IPS DF 6.9 (cell line): Measurements from ENCODE around the gene KRT33B.

Source experiments
- DNase-seq: peaks from one replicate; pipeline ENCODE4 v3.0.0-alpha.2; 2013; ENCODE audit warnings: low read depth, low spot score
- H3K27ac ChIP-seq: one replicate; pipeline ENCODE4 v1.5.1; 2013; ENCODE audit warnings: low read length, control low read depth
- H3K27me3 ChIP-seq: 2 replicates; pipeline ENCODE4 v1.6.1; 2013; ENCODE audit warnings: mild to moderate bottlenecking, low read length; ENCODE audit not compliant: control insufficient read depth, insufficient read depth
- H3K36me3 ChIP-seq: 2 replicates; pipeline ENCODE4 v1.6.1; 2013; ENCODE audit warnings: low read length; ENCODE audit not compliant: control insufficient read depth, insufficient read depth
- H3K4me1 ChIP-seq: 2 replicates; pipeline ENCODE4 v1.6.1; 2013; ENCODE audit warnings: low read length; ENCODE audit not compliant: control insufficient read depth, insufficient read depth
- H3K4me3 ChIP-seq: 2 replicates; pipeline ENCODE4 v1.5.1; 2013; ENCODE audit warnings: mild to moderate bottlenecking, low read length
- H3K9me3 ChIP-seq: 2 replicates; pipeline ENCODE4 v1.6.1; 2013; ENCODE audit warnings: low read length, inconsistent platforms; ENCODE audit not compliant: control insufficient read depth, insufficient read depth
- WGBS: extraction: QIAGEN DNeasy Blood & Tissue Kit; methylation state at CpG from one replicate; pipeline ENCODE4 v1.1.7; 2013; ENCODE audit warnings: mixed read lengths, missing lambda C conversion rate; ENCODE audit not compliant: insufficient read length, insufficient coverage; 5-methylcytosine and 5-hydroxymethylcytosine counted together

The KRT33B gene

GRCh38 chr17:41369713-41370112 is at the start of gene KRT33B:
Gene KRT33B, minus strand, starts transcription at chr17:41369813. Its CDS starts 63 bp downstream, at chr17:41369750.
- Histone ChIP-seq H3K27ac (no peak within 1 kb of the TSS), H3K27me3 (no peaks in the 10 kb centered on the region), H3K4me3 (no peak within 1 kb of the TSS), H3K9me3 (no peaks in the 10 kb centered on the region), H3K36me3 (no peaks in the 10 kb centered on the region), H3K4me1 (no peaks in the 10 kb centered on the region)
- DNase-seq: no peak
- WGBS: no CpG with 5 or more reads among the region's 1 CpG

DNA sequence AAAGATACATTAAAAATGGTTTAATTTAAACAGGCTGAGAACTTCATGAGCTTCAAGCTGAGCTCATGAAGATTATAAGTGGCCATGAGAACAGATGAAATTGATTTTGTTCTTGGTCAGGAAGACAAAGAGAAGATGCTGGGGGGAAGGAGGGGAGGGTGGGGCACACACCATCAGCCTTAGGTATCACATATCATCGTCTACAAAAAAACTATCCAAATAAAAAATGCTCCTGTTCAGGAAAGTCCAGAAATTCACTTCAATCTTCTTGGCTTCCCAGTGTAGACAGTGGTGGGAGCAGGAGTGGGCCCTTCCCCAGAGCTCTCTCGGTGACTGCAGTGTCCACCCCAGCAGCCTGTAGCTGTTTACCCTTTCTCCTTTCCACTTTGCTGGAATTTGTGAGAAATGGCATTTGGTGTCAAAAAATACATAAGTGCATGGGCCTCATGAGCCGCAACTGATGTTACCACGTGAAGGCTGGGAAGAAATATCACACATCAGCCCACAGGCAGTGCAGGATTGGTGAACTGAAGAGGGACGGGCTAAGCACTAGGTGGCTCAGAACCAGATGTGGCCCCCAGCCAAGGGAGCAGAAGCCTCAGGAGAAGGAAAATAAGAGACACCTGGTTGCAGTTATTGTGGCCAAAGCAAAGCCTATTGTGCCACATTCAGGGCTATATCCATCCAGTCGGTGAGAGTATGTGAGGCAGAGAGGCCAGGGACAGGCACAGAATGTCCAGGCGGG is 48.7 kb upstream of the KRT33B start:
- H3K4me3 ChIP-seq: no peak overlapping the region
- WGBS: no CpG with 5 or more reads among the region's 7 CpGs
- no peaks in the 10 kb centered on the region for H3K9me3 ChIP-seq
- no peaks in the 10 kb centered on the region for H3K36me3 ChIP-seq
- H3K4me1 ChIP-seq: peaks cover 1% of the 10 kb centered on the region; the same call in 1 of the 2 replicates
- no peak overlapping the region for H3K27ac ChIP-seq
- no peak for DNase-seq
- H3K27me3 ChIP-seq: no peaks in the 10 kb centered on the region

GRCh38 chr17:41417576-41418015 is 48.0 kb upstream of the KRT33B start:
- Histone ChIP-seq H3K4me1 (peaks cover 1% of the 10 kb centered on the region; the same call in 1 of the 2 replicates), H3K36me3 (no peaks in the 10 kb centered on the region), H3K27me3 (no peaks in the 10 kb centered on the region), H3K9me3 (no peaks in the 10 kb centered on the region), H3K4me3 (no peak overlapping the region), H3K27ac (no peak overlapping the region)
- WGBS: no CpG with 5 or more reads among the region's 4 CpGs
- DNase-seq: peak; percentile 29

DNA sequence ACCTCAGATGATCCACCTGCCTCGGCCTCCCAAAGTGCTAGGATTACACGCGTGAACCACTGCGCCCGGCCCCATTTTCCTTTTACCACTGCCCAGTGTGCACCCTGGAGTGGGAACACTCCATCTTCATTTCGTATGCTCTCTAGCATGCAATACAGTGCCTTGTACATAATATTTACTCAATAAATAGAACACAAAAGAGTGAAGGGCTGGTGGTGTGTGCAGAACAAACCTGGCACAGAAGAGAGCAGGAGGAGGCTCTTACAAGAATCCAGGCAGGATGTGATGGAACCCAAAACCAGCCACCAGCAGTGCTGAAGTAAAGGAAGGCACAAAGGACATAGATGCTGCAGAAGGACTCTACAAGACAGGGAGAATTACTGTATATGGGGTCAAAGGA is 47.5 kb upstream of the KRT33B start:
- Histone ChIP-seq H3K27ac (no peak overlapping the region), H3K36me3 (no peaks in the 10 kb centered on the region), H3K4me1 (peaks cover 1% of the 10 kb centered on the region; the same call in 1 of the 2 replicates), H3K4me3 (no peak overlapping the region), H3K9me3 (no peaks in the 10 kb centered on the region), H3K27me3 (no peaks in the 10 kb centered on the region)
- DNase-seq: no peak
- WGBS: no CpG with 5 or more reads among the region's 6 CpGs

GRCh38 chr17:41416479-41416878 is 46.9 kb upstream of the KRT33B start:
- Histone ChIP-seq H3K4me3 (no peak overlapping the region), H3K27ac (no peak overlapping the region)

DNA sequence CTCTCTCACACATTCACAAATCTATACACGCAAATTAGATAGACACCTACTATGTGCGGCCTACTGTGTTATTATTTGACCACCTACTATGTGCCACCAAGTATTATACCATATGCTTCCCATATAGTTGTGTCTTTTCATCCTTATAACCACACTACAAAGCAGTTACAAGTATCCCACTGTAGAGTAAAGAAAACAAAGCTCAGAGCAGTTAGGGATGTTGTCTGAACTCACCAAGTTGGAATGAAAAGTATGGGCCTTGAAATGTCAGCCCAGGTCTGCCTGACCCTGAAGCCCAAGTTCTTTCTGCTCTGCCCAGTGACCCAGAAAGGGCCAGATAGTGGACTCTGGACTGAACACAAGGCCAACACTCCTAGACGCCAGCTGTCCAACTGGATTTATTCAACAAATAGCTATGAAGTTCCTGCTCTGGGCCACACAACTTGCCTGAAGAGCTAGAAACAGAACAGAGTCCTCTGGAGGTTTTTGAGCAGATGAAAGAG is 46.3 kb upstream of the KRT33B start:
- no peak for DNase-seq
- H3K36me3 ChIP-seq: no peaks in the 10 kb centered on the region
- no peak overlapping the region for H3K4me3 ChIP-seq
- no peaks in the 10 kb centered on the region for H3K9me3 ChIP-seq
- no peak overlapping the region for H3K27ac ChIP-seq
- peaks cover 1% of the 10 kb centered on the region; the same call in 1 of the 2 replicates for H3K4me1 ChIP-seq
- H3K27me3 ChIP-seq: no peaks in the 10 kb centered on the region
- no CpG with 5 or more reads among the region's 3 CpGs for WGBS

More at GRCh38 chr17:41416479-41416878, 46.9 kb upstream of the KRT33B start:
- WGBS: no CpG with 5 or more reads among the region's 5 CpGs
- H3K4me1 ChIP-seq: peaks cover 1% of the 10 kb centered on the region; the same call in 1 of the 2 replicates
- H3K9me3 ChIP-seq: no peaks in the 10 kb centered on the region
- DNase-seq: no peak
- H3K27me3 ChIP-seq: no peaks in the 10 kb centered on the region
- H3K36me3 ChIP-seq: no peaks in the 10 kb centered on the region

DNA sequence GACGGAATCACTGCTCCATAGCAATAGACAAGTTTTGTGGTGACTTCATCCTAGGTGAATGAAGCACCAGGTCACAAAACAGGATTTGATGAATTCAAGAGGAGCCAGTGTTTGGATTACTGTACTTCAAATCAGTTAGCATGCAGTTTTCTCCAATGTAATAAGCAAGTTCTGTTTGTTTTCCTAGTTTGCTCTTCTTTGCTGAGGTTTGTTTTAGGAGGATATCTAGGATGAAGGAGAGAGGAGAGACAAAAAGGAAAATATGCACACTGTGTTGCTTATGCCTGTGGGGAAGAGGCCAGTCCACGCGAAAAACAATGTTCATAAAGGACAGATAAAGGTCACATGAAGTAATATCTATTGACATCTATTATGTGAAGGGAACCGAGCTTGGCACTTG is 45.8 kb upstream of the KRT33B start:
- Histone ChIP-seq H3K9me3 (no peaks in the 10 kb centered on the region), H3K4me1 (peaks cover 1% of the 10 kb centered on the region; the same call in 1 of the 2 replicates), H3K4me3 (no peak overlapping the region), H3K27me3 (no peaks in the 10 kb centered on the region), H3K36me3 (no peaks in the 10 kb centered on the region), H3K27ac (no peak overlapping the region)
- WGBS: no CpG with 5 or more reads among the region's 4 CpGs
- no peak for DNase-seq

- Histone ChIP-seq H3K9me3 (no peaks in the 10 kb centered on the region), H3K4me1 (peaks cover 1% of the 10 kb centered on the region; the same call in 1 of the 2 replicates), H3K27ac (no peak overlapping the region), H3K27me3 (no peaks in the 10 kb centered on the region), H3K36me3 (no peaks in the 10 kb centered on the region), H3K4me3 (no peak overlapping the region)
- no CpG with 5 or more reads among the region's 2 CpGs for WGBS
- no peak for DNase-seq
These were observed 44.4 kb upstream of the KRT33B start for GRCh38 chr17:41413982-41414381.

DNA sequence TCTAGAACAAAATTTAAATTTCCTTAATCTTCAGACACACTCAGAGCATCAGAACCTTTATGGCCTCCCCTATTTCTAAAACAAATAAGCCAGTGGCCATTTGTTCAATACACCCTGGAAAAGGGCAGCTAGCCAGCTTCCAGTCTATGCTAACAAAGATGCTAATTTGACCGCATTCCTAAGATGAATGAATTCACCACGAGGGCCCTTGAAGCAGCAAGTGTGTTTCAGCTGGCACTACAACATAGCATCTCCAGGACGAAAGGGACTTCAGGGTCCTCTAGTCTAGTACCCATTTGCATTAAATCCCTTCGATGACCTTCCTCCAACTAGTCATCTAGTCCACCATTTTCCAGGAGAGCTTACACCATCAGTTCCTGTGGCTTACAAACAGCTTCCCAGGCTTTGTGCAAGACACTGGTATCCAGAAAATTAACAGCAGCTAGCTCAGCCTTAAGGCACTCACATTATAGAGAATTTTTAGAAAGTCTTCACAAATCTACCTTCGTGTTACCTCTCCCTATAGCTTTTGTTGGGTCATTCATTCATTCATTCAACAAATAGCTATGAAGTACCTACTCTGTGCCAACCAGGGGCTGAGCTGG is 43.8 kb upstream of the KRT33B start:
- H3K27me3 ChIP-seq: no peaks in the 10 kb centered on the region
- H3K9me3 ChIP-seq: no peaks in the 10 kb centered on the region
- WGBS: no CpG with 5 or more reads among the region's 5 CpGs
- H3K36me3 ChIP-seq: no peaks in the 10 kb centered on the region
- no peak overlapping the region for H3K27ac ChIP-seq
- DNase-seq: peak; percentile 18
- H3K4me3 ChIP-seq: no peak overlapping the region
- H3K4me1 ChIP-seq: peaks cover 1% of the 10 kb centered on the region; the same call in 1 of the 2 replicates

DNA sequence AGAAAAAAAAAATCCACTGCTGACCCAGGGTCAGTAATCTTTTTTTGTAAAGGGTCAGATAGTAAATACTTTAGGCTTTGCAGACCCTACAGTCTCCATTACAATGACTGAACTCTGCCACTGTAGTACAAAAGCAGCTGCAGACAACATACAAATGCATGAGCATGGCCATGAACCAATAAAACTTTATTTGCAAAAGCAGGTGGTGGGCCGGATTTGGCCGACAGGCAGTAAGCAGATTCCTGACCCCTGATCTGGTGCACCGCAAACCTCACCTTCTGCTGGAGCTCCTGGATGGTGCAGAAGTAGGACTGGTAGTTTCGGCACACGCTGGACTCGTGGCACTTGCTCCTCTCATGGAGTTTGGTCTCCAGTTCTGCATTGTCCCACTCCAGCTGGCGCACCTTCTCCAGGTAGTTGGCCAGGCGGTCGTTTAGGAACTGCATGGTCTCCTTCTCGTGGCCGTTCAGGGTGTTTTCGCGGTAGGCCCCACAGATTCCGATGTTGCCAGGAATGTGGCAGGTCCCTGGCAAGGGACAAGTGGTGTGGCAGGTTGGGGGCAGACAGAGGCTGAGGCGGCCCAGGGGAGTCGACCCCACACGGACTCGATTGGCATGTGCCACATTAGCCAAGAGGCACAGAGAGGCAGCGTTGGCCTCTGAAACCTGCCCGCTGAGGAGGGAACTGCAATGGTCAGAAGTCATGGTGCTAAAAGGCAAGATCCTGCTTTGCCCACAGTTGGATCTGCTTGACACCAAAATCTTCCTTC is 41.6 kb upstream of the KRT33B start:
- H3K4me3 ChIP-seq: no peak overlapping the region
- no peaks in the 10 kb centered on the region for H3K9me3 ChIP-seq
- H3K27me3 ChIP-seq: no peaks in the 10 kb centered on the region
- no peak overlapping the region for H3K27ac ChIP-seq
- WGBS: no CpG with 5 or more reads among the region's 20 CpGs
- 0 out of 2 replicates have a peak, but pooled peaks cover 1% of the 10 kb centered on the region for H3K4me1 ChIP-seq
- DNase-seq: no peak
- H3K36me3 ChIP-seq: no peaks in the 10 kb centered on the region
